ENCODE results near the gene NPFFR2.
"Not testable (repeated sequence)": the region's sequence is repeated elsewhere in the genome, so short reads cannot be mapped to it uniquely, and the experiment has no call there.

The NPFFR2 gene

GRCh38 chr4:72031868-72032608, at the start of gene NPFFR2:
Gene NPFFR2 (plus strand): TSS chr4:72032000. CDS start chr4:72128592, 96,592 bp downstream.
- DNase-seq = no peak

- no peak for DNase-seq
These were observed 39.1 kb upstream of the NPFFR2 start for GRCh38 chr4:71992571-71993312.

GRCh38 chr4:71994559-71994958, 37.2 kb upstream of the NPFFR2 start:
- DNase-seq = no peak

- DNase-seq = no peak
These were observed 36.5 kb upstream of the NPFFR2 start for GRCh38 chr4:71995297-71995696.

GRCh38 chr4:72006586-72006985, 25.2 kb upstream of the NPFFR2 start:
- no peak for DNase-seq

- no peak for DNase-seq
These were observed 19.9 kb upstream of the NPFFR2 start for GRCh38 chr4:72011906-72012305.

GRCh38 chr4:72016011-72016410, 15.8 kb upstream of the NPFFR2 start:
- DNase-seq = no peak

GRCh38 chr4:72019688-72020087, 12.1 kb upstream of the NPFFR2 start:
- DNase-seq = no peak

- DNase-seq = no peak
These were observed 9.2 kb upstream of the NPFFR2 start for GRCh38 chr4:72022553-72022952.

- no peak for DNase-seq
These were observed 23.8 kb downstream of the NPFFR2 start for GRCh38 chr4:72055566-72055965.

- no peak for DNase-seq
These were observed 31.9 kb downstream of the NPFFR2 start for GRCh38 chr4:72063726-72064125.

GRCh38 chr4:72067051-72067450, 35.3 kb downstream of the NPFFR2 start:
- no peak for DNase-seq

GRCh38 chr4:72073816-72074215, 42.0 kb downstream of the NPFFR2 start:
- DNase-seq = peak; percentile 61

- DNase-seq = no peak
These were observed 44.8 kb downstream of the NPFFR2 start for GRCh38 chr4:72076562-72076961.

GRCh38 chr4:72077346-72077745, 45.5 kb downstream of the NPFFR2 start:
- DNase-seq = no peak

GRCh38 chr4:72084587-72085011, 52.8 kb downstream of the NPFFR2 start:
- peak; percentile 0 for DNase-seq

- not testable (repeated sequence) for DNase-seq
These were observed 58.8 kb downstream of the NPFFR2 start for GRCh38 chr4:72090606-72091005.

GRCh38 chr4:72094059-72094797, 62.4 kb downstream of the NPFFR2 start:
- no peak for DNase-seq

GRCh38 chr4:72107456-72107855, 75.7 kb downstream of the NPFFR2 start:
- no peak for DNase-seq

- no peak for DNase-seq
These were observed 77.6 kb downstream of the NPFFR2 start for GRCh38 chr4:72109364-72109763.

GRCh38 chr4:72109959-72110497, 78.2 kb downstream of the NPFFR2 start:
- no peak for DNase-seq

- no peak for DNase-seq
These were observed 79.1 kb downstream of the NPFFR2 start for GRCh38 chr4:72110886-72111285.

GRCh38 chr4:72111863-72112262, 80.1 kb downstream of the NPFFR2 start:
- no peak for DNase-seq

Measured in inflammatory macrophage treated with lipopolysaccharide for 4 hours (primary cell).